ENCODE results near the gene DCAF6.
A peak's percentile ranks its signal among the peaks of the same experiment; 100 is the strongest.

DCAF6 gene

GRCh38 chr1:167900907-167901306 is 35.6 kb upstream of the DCAF6 start:
- no peak for TF ChIP-seq CTCF (IDR thresholded peaks at IDR 0.05; ENCODE audit: low read depth, low read length)
- in situ Hi-C loops (cut with HindIII; ENCODE audit: low sequenced_read_pairs), result no loop called here
- DNase-seq (ENCODE audit: low read depth, low spot score), result no peak
- no peak overlapping the region for H3K4me3 ChIP-seq (ENCODE audit: low read depth, low read length)

GRCh38 chr1:167904652-167905130 is 31.8 kb upstream of the DCAF6 start:
- TF ChIP-seq CTCF (IDR thresholded peaks at IDR 0.05; ENCODE audit: low read depth, low read length), result no peak
- peak; percentile 58 for DNase-seq (ENCODE audit: low read depth, low spot score)
- in situ Hi-C loops (cut with HindIII; ENCODE audit: low sequenced_read_pairs), result no loop called here
- H3K4me3 ChIP-seq (ENCODE audit: low read depth, low read length), result no peak overlapping the region

- H3K4me3 ChIP-seq (ENCODE audit: low read depth, low read length), result no peak overlapping the region
- in situ Hi-C loops (cut with HindIII; ENCODE audit: low sequenced_read_pairs), result no loop called here
- DNase-seq (ENCODE audit: low read depth, low spot score), result peak; percentile 34
- TF ChIP-seq CTCF (IDR thresholded peaks at IDR 0.05; ENCODE audit: low read depth, low read length), result no peak
These were observed 31.3 kb upstream of the DCAF6 start for GRCh38 chr1:167905182-167905581.

- no peak for DNase-seq (ENCODE audit: low read depth, low spot score)
- in situ Hi-C loops (cut with HindIII; ENCODE audit: low sequenced_read_pairs), result no loop called here
- no peak overlapping the region for H3K4me3 ChIP-seq (ENCODE audit: low read depth, low read length)
- no peak for TF ChIP-seq CTCF (IDR thresholded peaks at IDR 0.05; ENCODE audit: low read depth, low read length)
These were observed 30.8 kb upstream of the DCAF6 start for GRCh38 chr1:167905671-167906070.

- no peak overlapping the region for H3K4me3 ChIP-seq (ENCODE audit: low read depth, low read length)
- no peak for TF ChIP-seq CTCF (IDR thresholded peaks at IDR 0.05; ENCODE audit: low read depth, low read length)
- no peak for DNase-seq (ENCODE audit: low read depth, low spot score)
- in situ Hi-C loops (cut with HindIII; ENCODE audit: low sequenced_read_pairs), result no loop called here
These were observed 26.7 kb upstream of the DCAF6 start for GRCh38 chr1:167909691-167910180.

- no peak for TF ChIP-seq CTCF (IDR thresholded peaks at IDR 0.05; ENCODE audit: low read depth, low read length)
- H3K4me3 ChIP-seq (ENCODE audit: low read depth, low read length), result no peak overlapping the region
- DNase-seq (ENCODE audit: low read depth, low spot score), result no peak
- in situ Hi-C loops (cut with HindIII; ENCODE audit: low sequenced_read_pairs), result no loop called here
These were observed 26.0 kb upstream of the DCAF6 start for GRCh38 chr1:167910530-167910929.

DNA sequence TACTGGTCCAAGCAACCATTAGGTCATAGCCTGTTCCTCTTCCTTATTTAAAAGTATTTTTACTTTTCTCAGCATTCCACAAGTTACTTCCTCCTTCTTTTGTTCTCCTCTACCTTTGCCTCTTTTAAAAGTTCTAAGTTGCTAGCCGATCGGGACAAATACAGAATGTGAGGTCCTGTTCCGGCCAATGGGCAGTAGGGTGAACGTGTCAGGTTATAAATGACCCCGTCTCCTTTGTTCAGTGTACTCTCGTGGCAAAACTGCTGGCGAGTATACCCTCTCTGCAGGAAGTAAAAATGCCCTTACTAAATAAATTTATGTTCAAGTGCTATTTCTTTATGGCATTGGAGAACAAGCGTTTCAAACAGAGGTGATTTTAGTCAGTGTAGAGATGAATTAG is 25.1 kb upstream of the DCAF6 start:
- no peak for TF ChIP-seq CTCF (IDR thresholded peaks at IDR 0.05; ENCODE audit: low read depth, low read length)
- no peak for DNase-seq (ENCODE audit: low read depth, low spot score)
- in situ Hi-C loops (cut with HindIII; ENCODE audit: low sequenced_read_pairs), result no loop called here
- no peak overlapping the region for H3K4me3 ChIP-seq (ENCODE audit: low read depth, low read length)

Data from astrocyte of the spinal cord (primary cell).